GM21381 (cell line): ENCODE data around the gene CTDP1.
"Not testable (repeated sequence)": the region's sequence is repeated elsewhere in the genome, so short reads cannot be mapped to it uniquely, and the experiment has no call there.

Experiments used
- ATAC-seq: cut with Tn5 transposase; IDR thresholded peaks from one replicate; pipeline ENCODE4 v1.9.1; 2021; ENCODE audit warnings: mild to moderate bottlenecking, moderate library complexity; ENCODE audit not compliant: unreplicated experiment

Gene CTDP1

GRCh38 chr18:79720359-79720733, 40.7 kb downstream of the CTDP1 start:
- no peak for ATAC-seq

DNA sequence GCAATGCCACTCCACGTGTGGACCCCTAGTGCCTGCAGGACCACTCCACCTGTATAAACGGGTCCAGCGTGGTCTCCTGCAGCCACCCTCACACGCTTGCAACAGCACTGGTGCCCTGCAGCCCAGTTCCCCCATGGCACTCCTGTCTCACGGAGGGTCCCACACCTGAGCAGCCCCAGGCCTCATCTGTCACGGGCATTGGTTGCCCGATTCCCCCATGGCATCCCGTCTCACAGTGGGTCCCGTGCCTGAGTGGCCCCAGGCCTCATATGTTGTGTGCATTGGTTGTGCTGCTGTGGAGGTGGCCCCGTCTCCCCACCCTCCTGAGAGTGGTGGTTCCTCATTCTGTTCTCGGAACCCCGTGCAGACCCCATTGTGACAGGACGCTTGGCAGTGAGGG, 43.4 kb downstream of the CTDP1 start:
- no peak for ATAC-seq

DNA sequence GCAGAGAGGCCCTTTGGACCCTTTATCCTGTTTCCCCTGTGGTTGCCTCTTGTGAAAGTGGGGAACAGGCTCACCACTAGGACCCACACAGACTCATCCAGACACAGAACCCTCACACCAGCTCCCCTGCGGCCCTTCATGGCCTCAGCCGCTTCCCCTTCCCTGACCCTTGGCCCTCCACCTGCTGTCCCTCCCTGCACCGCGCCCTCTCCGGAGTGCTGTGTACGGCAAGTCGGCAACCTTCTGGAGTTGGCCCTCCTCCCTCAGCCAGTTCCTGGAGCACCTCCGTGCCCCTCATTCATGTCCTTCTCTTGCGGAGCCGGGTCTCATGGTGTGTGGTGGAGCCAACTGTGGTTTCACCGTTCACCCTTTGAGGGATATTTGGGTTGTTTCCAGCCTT, 44.0 kb downstream of the CTDP1 start:
- no peak for ATAC-seq

DNA sequence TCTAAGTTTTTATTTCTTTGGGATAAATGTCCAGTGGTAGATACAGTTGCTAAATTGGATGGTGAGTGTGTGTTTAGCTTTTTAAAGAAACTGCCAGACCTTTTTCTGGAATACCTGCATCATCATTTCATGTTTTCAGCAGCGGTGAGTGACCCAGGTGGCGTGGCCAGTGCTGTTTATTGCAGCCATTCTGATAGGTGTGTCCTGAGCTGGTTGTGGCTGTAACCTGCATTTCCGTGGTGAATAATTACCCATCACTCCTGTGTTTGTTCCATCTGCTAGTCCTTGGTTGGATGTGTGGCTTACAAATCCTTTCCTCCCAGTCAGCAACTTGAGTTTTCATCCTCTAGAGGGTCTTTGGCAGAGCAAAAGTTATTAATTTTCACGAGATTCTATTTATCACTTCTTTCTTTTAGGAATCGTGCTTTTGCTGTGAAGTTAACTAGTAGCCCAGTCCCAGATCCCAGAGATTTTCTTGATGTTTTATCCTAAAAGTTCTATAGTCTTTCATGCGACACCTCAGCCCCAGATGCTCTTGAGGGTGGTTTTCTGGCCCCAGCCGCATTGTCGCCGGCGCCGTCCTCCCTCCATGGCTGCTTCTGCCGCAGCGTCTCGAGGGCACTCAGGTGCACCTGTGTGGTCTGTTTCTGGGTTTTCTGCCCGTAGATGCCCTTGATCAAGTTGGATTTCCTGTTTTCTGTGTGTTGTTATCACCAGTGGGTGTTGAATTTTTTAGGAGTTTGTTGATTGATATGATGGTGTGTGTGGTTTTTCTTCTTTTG, 44.9 kb downstream of the CTDP1 start:
- no peak for ATAC-seq

DNA sequence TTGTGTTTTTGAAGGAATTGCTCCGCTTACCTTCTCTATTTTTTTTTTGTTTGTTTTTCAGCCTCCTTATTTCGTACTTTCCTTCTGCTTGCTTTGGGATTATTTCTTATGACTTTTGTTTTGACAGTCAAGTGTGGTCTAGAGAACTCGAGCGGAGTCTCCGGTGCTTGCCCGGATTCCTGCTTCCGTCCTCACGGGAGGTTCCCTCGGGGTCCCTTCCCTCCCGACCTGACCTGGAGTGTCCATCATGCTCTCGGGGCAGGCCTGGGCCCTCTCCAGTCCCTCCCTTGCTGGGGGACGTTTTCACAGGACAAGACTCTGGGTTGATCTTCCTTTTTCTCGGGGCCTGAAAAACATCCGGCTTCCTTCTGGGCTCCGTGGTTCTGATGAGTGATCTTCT, 45.9 kb downstream of the CTDP1 start:
- no peak for ATAC-seq

DNA sequence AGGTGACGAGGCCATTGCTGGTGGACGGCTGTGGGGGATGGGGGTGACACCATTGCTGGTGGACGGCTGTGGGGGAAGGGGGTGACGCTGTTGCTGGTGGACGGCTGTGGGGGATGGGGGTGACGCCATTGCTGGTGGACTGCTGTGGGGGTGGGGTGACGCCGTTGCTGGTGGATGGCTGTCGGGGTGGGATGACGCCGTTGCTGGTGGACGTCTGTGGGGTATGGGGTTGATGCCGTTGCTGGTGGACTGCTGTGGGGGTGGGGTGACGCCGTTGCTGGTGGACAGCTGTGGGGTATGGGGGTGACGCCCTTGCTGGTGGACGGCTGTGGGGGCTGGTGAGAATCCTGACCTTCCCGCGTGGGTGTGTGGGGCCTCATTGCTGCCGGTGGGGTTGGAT, 47.1 kb downstream of the CTDP1 start:
- ATAC-seq = no peak

- ATAC-seq = no peak
Observed at GRCh38 chr18:79727211-79727610, 47.6 kb downstream of the CTDP1 start.

GRCh38 chr18:79728931-79729586, 49.5 kb downstream of the CTDP1 start:
- ATAC-seq = no peak

DNA sequence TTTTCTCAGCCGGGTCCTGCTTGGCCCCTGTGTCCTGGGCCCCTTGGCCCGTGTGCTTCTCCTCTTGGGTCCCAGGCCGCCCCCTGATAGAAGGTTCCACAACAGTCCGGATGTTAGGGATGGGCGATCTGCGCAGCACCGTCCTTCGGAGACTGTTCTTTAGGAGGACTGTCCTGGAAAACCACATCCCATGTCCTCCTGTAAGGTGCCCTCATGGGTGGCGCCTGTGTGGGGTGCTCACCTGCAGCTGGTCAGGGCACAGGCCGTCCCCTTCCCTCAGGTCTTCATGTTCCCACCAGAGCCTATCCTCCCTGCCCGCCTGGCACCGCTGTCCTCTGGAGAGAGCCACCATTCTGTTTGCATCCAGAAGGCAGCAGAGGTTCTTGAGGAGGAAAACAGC, 50.0 kb downstream of the CTDP1 start:
- no peak for ATAC-seq

DNA sequence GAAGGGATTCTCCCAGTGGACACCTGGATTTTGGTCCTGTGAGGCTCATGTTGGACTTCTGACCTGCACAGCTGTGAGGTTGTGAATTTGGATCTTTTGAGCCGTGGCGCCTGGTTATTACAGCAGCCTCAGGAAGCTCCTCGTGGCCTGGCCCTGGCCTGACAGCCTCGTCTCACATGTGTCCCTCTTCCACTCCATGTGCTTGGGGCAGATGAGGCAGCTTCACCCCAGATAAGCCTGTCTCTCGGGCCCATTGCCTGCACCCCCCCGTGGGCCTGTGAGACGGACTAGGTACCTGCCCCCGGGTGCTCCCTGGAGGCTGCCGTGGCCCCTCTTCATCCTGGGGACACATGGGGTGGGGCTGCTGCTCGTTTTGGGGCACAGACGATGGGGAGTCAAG, 51.2 kb downstream of the CTDP1 start:
- ATAC-seq = no peak

- not testable (repeated sequence) for ATAC-seq
Observed at GRCh38 chr18:79731881-79732720, 52.5 kb downstream of the CTDP1 start.

DNA sequence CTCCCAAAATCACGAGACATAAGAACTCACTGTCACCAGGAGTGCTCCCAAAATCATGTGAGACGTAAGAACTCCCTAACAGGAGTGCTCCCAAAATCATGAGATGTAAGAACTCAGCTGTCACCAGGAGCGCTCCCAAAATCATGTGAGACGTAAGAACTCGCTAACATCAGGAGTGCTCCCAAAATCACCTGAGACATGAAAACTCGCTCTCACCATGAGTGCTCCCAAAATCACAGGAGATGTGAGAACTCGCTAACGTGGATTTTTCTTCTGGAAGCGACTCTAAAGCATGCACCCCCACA, 53.1 kb downstream of the CTDP1 start:
- no peak for ATAC-seq

GRCh38 chr18:79733135-79733701, 53.6 kb downstream of the CTDP1 start:
- ATAC-seq = no peak

- ATAC-seq = no peak
Observed at GRCh38 chr18:79733986-79734770, 54.6 kb downstream of the CTDP1 start.

DNA sequence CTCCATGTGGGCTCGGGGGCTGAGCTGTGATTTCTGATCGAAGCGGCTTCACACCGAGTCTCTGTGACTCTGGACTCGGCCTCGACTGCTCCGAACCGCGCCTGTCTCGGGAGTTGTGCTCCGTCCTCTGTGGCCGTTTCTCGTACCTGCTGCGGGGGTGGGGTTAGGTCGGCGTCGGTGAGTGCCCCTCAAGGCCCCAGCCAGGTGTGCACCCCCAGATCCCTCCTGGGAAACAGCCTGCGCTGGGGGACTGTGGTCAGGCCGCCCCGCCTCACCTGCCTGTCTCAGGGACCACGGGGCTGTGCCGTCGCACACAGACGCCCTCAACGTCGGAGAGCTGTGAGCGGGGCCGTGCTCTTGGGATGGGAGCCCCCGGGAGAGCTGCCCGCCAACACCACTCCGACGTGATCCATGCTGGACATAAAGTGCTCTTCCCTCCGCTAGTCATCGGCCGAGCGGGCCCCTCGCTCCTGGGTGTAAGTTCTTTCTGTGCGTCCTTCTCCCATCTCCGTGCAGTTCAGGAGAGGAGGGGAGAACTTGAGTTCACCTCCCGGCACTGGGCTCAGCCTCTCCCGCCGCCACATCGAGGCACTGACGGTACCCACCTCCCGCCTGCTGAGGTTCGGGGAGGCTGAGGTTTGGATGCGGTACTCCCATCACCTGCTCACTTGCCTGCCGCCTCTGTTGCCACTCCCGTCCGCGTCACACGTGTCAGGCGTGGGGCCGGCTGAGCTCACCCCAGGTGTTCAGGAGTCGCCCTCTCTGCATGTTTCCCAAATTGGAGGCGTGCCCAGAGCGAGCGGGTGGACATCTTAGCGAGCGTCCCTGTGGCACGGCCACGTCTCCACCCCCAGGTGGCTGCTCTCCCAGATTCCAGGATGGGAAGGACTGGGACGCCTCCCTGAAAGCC, 55.7 kb downstream of the CTDP1 start:
- no peak for ATAC-seq

DNA sequence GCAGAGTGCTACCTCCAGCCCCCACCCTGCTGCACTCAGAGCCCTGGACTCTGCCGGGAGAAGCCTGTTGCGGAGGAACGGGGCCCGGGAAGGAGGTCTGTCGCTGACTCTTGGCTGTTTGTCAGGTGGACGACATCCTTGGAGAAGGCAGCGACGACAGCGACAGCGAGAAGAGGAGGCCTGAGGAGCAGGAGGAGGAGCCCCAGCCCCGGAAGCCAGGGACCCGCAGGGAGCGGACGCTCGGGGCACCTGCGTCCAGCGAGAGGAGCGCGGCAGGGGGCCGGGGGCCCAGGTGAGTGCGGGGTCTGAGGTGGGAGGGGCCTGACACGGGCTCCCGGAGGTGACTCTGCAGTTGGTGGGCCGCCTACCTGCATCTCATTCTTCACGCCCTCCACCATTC, 56.6 kb downstream of the CTDP1 start:
- no peak for ATAC-seq

DNA sequence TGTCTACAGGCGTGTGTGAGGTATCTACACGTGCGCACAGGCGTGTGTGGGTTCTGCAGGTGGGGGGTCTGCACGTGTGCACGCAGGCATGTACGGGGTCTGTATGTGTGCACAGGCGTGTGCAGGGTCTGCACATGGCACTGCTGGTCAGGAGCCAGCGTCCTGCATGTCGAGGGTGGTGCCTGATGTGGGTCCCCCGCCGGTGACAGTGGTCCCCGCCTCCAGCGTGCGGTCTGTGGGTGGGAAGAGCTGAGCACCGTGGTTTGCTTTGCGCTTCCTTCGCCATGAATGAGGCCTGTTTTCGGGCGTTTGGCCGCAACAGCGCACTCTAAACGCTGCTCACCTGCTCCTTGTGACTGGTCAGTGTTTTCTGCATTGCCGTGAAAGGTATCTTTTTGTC, 57.2 kb downstream of the CTDP1 start:
- ATAC-seq = no peak

DNA sequence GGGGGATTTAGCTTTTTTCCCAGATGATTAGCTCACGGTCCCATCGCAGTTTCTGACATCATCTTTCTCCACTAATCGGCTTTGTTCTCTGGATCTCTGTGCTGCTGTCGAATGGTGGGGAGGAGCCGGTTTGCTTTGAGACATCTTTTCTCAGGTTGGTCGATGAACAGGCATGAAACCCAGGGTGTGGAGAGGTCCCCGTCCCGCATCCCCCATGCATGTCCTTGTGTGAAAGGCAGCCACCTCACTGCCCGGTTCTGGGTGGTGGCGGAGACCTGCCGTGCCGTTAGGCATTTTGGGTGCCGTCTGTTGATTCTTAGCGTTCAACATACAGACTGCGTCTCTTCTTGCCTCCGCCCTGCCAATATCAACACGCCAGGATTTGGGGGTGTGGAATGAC, 57.8 kb downstream of the CTDP1 start:
- no peak for ATAC-seq

- no peak for ATAC-seq
Observed at GRCh38 chr18:79738041-79738461, 58.4 kb downstream of the CTDP1 start.
